BJ (cell line): Measurements from ENCODE around the gene LRRC8D. TPM values are rescaled to one million over a fixed set of nuclear protein-coding genes. Genes with fewer than 3 reads are reported as not detected.
A peak's percentile ranks its signal among the peaks of the same experiment; 100 is the strongest.

Experiments used
- CTCF ChIA-PET: fragments of 350-600 bp; formaldehyde crosslinking; extraction: SDS; loops from one replicate; lab custom pipeline; 2021; ENCODE audit warnings: antibody characterized with exemption, inconsistent platforms; lab: Yijun Ruan, JAX
- POLR2A ChIA-PET: fragments of 300-600 bp; sonication (Branson Sonifier 250); formaldehyde crosslinking; extraction: SDS; loops from one replicate; lab custom pipeline; 2021; ENCODE audit warnings: antibody characterized with exemption; lab: Charles Lee
- DNase-seq: peaks from one replicate; pipeline ENCODE4 v3.0.0-alpha.2; 2011; ENCODE audit warnings: low read depth
- H3K27me3 ChIP-seq: 2 replicates; pipeline ENCODE4 v1.6.0; 2011; ENCODE audit warnings: low read length; ENCODE audit not compliant: control insufficient read depth, insufficient read depth
- H3K36me3 ChIP-seq: 2 replicates; pipeline ENCODE4 v1.5.1; 2011; ENCODE audit warnings: low read length; ENCODE audit not compliant: control insufficient read depth, insufficient read depth
- H3K4me3 ChIP-seq: 2 replicates; pipeline ENCODE4 v1.5.1; 2011; ENCODE audit warnings: low read depth, mild to moderate bottlenecking, control low read depth, low read length
- polyA plus RNA-seq: library from polyadenylated mRNA; depleted of rRNA; stranded (reverse); fragments of >200 nt; gene quantifications from 2 replicates; pipeline ENCODE4 v1.2.3, GENCODE V29; 2011
- TF ChIP-seq, protein P1 (sequence below): IDR thresholded peaks from 2 replicates; pipeline ENCODE4 v1.5.1; 2011; ENCODE audit warnings: low read depth, mild to moderate bottlenecking, control low read depth, inconsistent platforms, low read length, moderate library complexity; ENCODE audit not compliant: insufficient read depth

Gene LRRC8D
- polyA plus RNA-seq, 1 experiment = 51.9 TPM

GRCh38 chr1:89844241-89844807 is 23.5 kb downstream of the LRRC8D start:
- POLR2A ChIA-PET = interaction anchor here (0.6 kb wide), 1 partner anchor 12 kb away, joined by 3 read pairs; no protein-coding TSS in a partner anchor
- TF ChIP-seq, protein P1, sequence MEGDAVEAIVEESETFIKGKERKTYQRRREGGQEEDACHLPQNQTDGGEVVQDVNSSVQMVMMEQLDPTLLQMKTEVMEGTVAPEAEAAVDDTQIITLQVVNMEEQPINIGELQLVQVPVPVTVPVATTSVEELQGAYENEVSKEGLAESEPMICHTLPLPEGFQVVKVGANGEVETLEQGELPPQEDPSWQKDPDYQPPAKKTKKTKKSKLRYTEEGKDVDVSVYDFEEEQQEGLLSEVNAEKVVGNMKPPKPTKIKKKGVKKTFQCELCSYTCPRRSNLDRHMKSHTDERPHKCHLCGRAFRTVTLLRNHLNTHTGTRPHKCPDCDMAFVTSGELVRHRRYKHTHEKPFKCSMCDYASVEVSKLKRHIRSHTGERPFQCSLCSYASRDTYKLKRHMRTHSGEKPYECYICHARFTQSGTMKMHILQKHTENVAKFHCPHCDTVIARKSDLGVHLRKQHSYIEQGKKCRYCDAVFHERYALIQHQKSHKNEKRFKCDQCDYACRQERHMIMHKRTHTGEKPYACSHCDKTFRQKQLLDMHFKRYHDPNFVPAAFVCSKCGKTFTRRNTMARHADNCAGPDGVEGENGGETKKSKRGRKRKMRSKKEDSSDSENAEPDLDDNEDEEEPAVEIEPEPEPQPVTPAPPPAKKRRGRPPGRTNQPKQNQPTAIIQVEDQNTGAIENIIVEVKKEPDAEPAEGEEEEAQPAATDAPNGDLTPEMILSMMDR = no peak
- peak overlapping the region; percentile 64 for H3K4me3 ChIP-seq
- CTCF ChIA-PET = interaction anchor here (0.7 to 2.8 kb wide), 16 partner anchors 8 to 146 kb away, joined by 3 to 21 read pairs (median 4); no protein-coding TSS in a partner anchor
- no peaks in the 10 kb centered on the region for H3K36me3 ChIP-seq
- DNase-seq = no peak
- H3K27me3 ChIP-seq = no peaks in the 10 kb centered on the region

DNA sequence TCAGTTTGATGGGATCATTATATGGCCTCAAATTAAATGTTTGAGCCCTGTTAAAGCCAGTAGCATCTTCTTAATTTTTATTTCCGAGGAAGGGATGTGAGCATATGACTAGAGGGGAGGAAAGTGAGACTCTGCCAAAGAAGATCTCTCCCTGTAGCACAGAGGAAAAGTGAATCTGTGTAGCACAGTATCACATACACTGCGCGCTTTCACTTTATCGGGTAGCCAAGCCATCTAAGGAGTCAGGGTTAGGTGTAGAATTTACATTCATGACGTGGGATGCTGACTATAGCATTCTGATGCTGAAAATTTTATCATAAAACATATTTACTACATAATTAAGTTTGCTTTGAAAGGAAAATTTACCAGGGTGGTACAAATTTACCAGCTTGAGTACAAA is 24.0 kb downstream of the LRRC8D start:
- no peaks in the 10 kb centered on the region for H3K36me3 ChIP-seq
- no peaks in the 10 kb centered on the region for H3K27me3 ChIP-seq
- CTCF ChIA-PET = interaction anchor here (1.1 to 1.5 kb wide), 2 partner anchors 11 to 14 kb away, joined by 3 to 5 read pairs; no protein-coding TSS in a partner anchor
- POLR2A ChIA-PET = no interaction called here
- TF ChIP-seq, protein P1 = no peak
- no peak for DNase-seq
- no peak overlapping the region for H3K4me3 ChIP-seq

- no peaks in the 10 kb centered on the region for H3K27me3 ChIP-seq
- ChIA-PET POLR2A (no interaction called here), CTCF (no interaction called here)
- TF ChIP-seq, protein P1 = no peak
- no peaks in the 10 kb centered on the region for H3K36me3 ChIP-seq
- H3K4me3 ChIP-seq = no peak overlapping the region
- DNase-seq = no peak
These were observed 26.4 kb downstream of the LRRC8D start for GRCh38 chr1:89847191-89847729.

- no peak overlapping the region for H3K4me3 ChIP-seq
- POLR2A ChIA-PET = no interaction called here
- no peak for DNase-seq
- H3K27me3 ChIP-seq = no peaks in the 10 kb centered on the region
- TF ChIP-seq, protein P1 = no peak
- CTCF ChIA-PET = interaction anchor here (1.0 to 2.0 kb wide), 3 partner anchors 8 to 137 kb away, joined by 3 to 4 read pairs (median 3); no protein-coding TSS in a partner anchor
- no peaks in the 10 kb centered on the region for H3K36me3 ChIP-seq
These were observed 30.1 kb downstream of the LRRC8D start for GRCh38 chr1:89850844-89851415.

GRCh38 chr1:89854140-89854539 is 33.3 kb downstream of the LRRC8D start:
- no peaks in the 10 kb centered on the region for H3K27me3 ChIP-seq
- H3K4me3 ChIP-seq = no peak overlapping the region
- TF ChIP-seq, protein P1 = no peak
- ChIA-PET CTCF (interaction anchor here (2.0 kb wide), 1 partner anchor 11 kb away, joined by 13 read pairs; no protein-coding TSS in a partner anchor), POLR2A (no interaction called here)
- no peak for DNase-seq
- H3K36me3 ChIP-seq = no peaks in the 10 kb centered on the region
